Hypothalamus (tissue), 51 donors: ENCODE data around the gene TTC33.
"Not testable (repeated sequence)": the region's sequence is repeated elsewhere in the genome, so short reads cannot be mapped to it uniquely, and the experiment has no call there.

Source experiments
- DNase-seq, 51 donors: peaks; one replicate each; lab custom pipeline; 2025; lab: John Stamatoyannopoulos, UW

The TTC33 gene, protein sequence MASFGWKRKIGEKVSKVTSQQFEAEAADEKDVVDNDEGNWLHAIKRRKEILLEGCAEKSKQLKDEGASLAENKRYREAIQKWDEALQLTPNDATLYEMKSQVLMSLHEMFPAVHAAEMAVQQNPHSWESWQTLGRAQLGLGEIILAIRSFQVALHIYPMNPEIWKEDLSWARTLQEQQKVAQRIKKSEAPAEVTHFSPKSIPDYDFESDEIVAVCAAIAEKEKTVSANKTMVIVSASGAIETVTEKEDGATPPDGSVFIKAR

GRCh38 chr5:40755407-40756365 lies at the start of gene TTC33:
Gene TTC33, minus strand, starts transcription at chr5:40755961. Its CDS starts 8,943 bp downstream, at chr5:40747018.
- DNase-seq, result peak; percentile 66 to 96 (median 91)

DNA sequence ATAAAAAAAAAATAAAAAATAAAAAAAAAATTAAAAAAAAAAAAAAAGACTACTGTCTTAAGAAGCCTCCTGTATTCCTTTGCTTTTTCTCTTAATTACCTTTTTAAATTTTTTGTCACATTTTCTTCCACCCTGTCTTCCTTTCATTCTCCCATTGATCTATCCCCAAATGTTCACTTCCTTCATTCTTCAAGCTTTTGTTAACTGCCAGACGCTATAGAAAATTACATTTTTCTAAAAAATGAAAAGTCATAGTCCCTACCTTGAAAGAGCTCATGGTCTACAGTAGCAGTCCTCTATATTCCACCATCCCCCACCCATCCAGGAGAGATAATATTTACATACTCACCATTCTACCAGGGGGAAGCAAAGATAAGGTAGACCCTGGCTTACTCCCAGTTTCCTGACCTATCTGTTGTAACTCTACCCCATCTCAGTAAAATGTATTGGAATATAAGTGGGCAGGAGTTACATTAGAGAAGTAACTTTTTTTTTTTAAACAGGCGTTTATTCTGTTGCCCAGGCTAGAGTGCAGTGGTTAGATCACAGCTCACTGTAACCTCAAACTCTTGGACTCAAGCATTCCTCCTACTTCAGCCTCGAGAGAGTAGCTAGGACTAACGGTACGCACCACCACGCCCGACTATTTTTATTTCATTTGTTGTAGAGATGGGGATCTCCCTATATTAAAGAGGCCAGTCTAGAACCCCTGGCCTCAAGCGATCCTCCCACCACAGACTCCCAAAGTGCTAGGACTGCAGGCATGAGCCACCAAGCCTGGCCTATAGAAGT lies 46.2 kb upstream of the TTC33 start:
- no peak for DNase-seq

DNA sequence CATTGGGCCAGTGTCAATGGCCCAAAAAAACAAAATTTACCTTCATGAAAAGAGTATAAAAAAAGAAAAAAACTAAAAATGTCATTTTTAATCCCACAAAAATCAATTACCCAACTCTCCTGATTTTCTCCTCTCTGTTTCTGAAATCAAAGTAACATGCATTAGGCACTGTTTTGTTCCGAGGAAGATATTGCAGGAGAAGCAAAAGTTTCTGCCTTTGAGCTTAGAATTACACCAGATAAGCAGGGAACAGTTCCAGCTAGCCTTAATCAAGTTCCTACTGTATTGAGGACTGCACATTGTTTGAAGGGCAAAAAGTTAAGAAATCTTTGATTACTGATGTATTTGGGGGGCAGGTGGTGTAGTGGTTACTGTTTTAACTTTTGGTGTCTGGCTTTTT lies 43.5 kb upstream of the TTC33 start:
- DNase-seq, result no peak

DNA sequence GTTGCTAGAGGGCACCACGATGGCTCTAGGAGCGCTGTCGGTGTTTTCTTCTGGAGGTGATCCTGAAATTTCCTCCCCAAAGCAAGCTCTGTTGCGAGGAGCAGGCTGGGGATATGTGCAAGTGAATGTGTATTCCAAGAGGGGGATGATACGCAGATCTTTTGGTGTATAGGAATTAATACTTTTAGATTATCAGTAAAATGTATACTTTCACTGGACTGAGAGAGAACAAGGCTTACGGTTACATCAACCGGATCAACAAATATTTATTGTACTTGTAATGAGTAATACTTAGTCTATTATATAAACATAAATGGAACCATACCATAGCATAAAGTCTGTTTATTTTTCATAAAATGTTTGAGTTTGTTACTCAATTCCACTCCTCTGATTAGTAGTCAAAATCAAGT lies 43.0 kb upstream of the TTC33 start:
- peak in 1 of 51 donors; percentile 40 for DNase-seq

DNA sequence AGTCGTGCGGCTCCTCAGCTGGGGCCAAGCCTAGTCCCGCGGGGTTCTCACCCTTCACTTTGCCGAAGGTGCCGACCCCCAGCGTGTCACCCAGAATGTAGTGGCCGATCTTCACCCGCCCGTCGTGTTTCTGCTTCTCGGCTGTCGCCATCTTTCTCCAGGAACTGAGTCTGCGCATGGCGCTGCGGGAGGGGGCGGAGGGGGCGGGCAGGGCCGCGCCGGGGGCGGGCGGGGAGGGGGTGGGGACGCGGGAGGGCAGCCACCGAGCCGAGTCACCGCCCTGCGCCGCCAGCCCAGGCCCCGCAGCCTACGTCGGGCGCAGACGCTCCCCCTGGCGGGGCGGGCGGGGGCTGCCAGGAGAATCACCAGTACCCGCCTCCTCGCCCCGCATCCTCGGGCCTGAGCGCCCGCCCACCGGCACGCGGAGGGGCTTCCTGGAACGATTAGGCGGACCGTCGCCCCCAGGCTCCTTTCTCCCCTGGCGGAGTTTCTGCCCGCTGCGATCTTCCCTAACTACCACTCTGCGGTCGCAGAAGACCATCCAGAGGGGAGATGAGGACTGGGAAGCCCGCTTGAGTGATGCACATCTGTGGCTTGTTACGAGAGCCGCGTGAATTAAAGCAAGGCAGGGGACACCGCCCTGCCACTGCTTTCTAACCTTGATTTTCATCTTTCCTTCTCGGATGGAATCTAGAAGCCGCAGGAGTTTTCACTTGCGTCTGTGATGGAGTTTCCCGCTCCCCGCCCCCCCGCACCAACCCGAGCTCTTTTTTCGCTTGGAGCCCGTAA lies 42.4 kb upstream of the TTC33 start, which contains the start of gene PRKAA1:
Gene PRKAA1 (minus strand): TSS at position 363 of the 789 bp plus-strand sequence. CDS start 185 bp downstream, at position 178.
- DNase-seq, result peak; percentile 42 to 96 (median 85)

- peak in 46 of 51 donors; percentile 9 to 81 (median 54) for DNase-seq
These were observed 41.7 kb upstream of the TTC33 start for GRCh38 chr5:40797273-40798011.

- DNase-seq, result no peak
These were observed 40.7 kb upstream of the TTC33 start for GRCh38 chr5:40796487-40796889.

- not testable (repeated sequence) for DNase-seq
These were observed 39.1 kb upstream of the TTC33 start for GRCh38 chr5:40794877-40795276.

- DNase-seq, result not testable (repeated sequence)
These were observed 38.6 kb upstream of the TTC33 start for GRCh38 chr5:40794340-40794739.

DNA sequence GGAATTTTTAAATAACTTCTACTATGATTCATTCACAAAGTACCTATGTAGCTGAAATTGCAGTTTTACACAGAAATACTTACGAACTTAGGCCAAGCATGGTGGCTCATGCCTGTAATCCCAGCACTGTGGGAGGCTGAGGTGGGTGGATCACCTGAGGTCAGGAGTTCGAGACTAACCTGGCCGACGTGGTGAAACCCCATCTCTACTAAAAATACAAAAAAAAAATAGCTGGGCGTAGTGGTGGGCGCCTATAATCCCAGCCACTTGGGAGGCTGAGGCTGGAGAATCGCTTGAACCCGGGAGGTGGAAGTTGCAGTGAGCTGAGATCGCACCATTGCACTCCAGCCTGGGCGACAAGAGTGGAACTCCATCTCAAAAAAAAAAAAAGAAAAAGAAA lies 36.9 kb upstream of the TTC33 start:
- not testable (repeated sequence) for DNase-seq

DNA sequence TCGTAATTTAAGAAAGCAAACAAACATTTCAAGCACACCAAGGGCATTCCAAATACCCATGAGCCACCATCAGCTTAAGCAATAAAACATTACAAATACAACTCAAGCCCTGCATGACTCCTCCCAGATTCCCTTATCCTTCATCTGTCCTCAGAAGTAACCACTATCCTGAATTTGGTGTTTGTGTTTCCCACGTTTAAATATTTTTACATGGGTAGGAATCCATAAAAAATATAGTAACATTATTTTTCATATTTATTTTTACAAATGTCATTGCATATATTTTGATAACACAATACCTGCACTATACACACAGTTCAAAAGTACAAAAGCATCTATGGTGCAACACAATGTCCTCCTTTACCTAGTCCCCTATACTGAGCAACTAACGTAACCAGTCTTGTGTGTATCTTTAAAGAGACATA lies 36.0 kb upstream of the TTC33 start:
- no peak for DNase-seq

GRCh38 chr5:40790947-40791593 lies 35.3 kb upstream of the TTC33 start:
- DNase-seq, result no peak

DNA sequence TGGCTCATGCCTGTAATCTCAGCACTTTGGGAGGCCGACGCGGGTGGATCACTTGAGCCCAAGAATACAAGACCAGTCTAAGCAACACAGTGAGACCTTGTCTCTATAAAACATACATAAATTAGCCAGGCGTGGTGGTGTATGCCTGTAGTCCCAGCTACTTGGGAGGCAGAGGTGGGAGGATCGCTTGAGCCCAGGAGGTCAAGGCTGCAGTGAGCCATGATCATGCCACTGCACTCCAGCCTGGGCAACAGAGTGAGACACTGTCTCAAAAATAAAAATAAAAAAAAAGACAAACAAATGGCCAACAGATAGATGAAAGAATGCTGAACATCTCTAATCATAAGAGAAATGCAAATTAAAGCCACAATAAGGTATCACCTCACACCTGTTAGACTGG lies 33.2 kb upstream of the TTC33 start:
- DNase-seq, result not testable (repeated sequence)

DNA sequence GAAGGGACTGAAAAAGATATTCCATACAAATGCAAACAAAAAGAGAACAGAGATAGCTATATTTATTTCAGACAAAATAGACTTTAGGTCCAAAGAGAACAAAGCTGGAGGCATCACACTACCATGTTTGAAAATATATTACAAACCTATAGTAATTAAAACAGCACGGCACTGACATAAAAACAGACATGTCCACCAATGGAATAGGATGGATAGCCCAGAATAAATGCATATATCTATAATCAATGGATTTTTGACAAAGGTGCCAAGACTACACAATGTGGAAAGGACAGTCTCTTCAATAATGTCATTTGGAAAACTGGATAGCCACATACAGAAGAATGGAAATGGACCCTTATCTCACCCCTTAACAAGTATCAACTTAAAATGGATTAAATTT lies 32.2 kb upstream of the TTC33 start:
- no peak for DNase-seq

- DNase-seq, result not testable (repeated sequence)
These were observed 30.9 kb upstream of the TTC33 start for GRCh38 chr5:40786664-40787063.

GRCh38 chr5:40784916-40785315 lies 29.2 kb upstream of the TTC33 start:
- no peak for DNase-seq

DNA sequence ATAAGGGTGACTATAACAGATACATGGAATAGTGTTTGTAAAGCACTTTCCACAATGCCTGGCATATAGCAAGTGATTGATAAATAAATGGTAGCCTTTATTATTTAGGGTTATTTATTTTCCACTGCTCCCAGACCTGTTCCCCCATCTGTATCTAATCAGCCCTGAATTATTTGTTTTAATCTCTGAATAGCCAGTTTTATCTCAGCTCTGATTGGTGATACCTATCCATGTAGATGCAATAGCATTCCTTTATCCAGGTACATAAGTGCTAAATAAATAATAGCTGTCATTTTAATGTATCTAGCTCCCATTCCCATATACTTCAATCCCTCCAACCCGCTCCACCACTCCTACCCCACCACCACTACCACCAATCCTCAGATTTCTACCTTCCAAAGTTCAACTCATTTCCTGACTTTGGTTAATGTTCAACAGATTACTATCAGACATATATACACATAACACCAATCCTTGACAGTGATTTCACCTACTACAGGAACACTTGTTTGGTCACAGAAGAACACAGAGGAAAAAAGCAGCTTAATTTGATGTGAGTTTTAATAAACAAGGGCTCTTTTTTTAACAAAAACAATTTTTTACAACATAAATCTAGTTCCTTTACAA lies 28.4 kb upstream of the TTC33 start:
- DNase-seq, result no peak

DNA sequence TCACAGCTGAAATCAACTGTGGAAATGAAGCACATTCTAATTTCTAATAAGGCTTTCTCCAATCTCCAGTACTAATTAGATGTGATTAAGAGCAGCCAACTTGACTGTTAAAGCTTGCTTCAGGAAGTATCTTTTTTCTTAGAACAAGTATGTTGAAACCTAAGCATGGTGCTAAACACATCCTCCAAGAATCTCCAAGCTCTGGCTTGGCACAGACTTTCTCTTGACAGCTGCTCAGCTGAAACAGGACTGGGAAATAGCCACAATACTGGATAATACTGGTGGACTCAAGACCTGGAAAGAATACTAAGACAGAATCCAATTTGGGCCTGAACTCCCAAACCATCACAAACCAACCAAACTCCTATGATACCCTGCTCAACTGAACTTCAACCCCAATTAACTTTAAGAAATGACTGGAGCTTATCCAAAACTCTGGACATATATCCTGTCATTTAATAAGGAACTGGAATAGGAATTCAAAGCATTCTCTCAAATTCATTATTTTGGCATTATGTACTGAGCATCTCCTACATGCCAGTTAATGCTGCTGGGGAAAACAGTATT lies 26.2 kb upstream of the TTC33 start:
- no peak for DNase-seq
